Hepatocyte (in vitro differentiated cells): ENCODE results near the gene ARFGEF3. TPM values are rescaled to one million over a fixed set of nuclear protein-coding genes. Genes with fewer than 3 reads are reported as not detected.
"Not testable (repeated sequence)": the region's sequence is repeated elsewhere in the genome, so short reads cannot be mapped to it uniquely, and the experiment has no call there.

ENCODE experiments used
- DNase-seq: peaks from one replicate; pipeline ENCODE4 v3.0.0-alpha.2; 2016; ENCODE audit warnings: low spot score
- H2AFZ ChIP-seq: fragments of 200-600 bp; sonication (generic); 2 replicates; pipeline ENCODE4 v1.6.0; 2016; ENCODE audit warnings: antibody characterized with exemption, mild to moderate bottlenecking
- H3K27ac ChIP-seq: fragments of 200-600 bp; sonication (generic); 2 replicates; pipeline ENCODE4 v1.5.1; 2016; ENCODE audit warnings: mild to moderate bottlenecking
- H3K27me3 ChIP-seq: fragments of 200-600 bp; sonication (generic); 2 replicates; pipeline ENCODE4 v1.6.1; 2016
- H3K36me3 ChIP-seq: fragments of 200-600 bp; sonication (generic); replicated peaks from 2 replicates; pipeline ENCODE4 v1.5.1; 2016; ENCODE audit warnings: low read depth; ENCODE audit not compliant: insufficient read depth
- H3K4me1 ChIP-seq: fragments of 200-600 bp; sonication (generic); 2 replicates; pipeline ENCODE4 v1.5.1; 2016; ENCODE audit warnings: mild to moderate bottlenecking, moderate library complexity; ENCODE audit not compliant: insufficient read depth
- H3K4me2 ChIP-seq: fragments of 200-600 bp; sonication (generic); 2 replicates; pipeline ENCODE4 v1.6.0; 2016
- H3K4me3 ChIP-seq: fragments of 200-600 bp; sonication (generic); 2 replicates; pipeline ENCODE4 v1.5.1; 2016; ENCODE audit warnings: mild to moderate bottlenecking
- H3K79me2 ChIP-seq: fragments of 200-600 bp; sonication (generic); 2 replicates; pipeline ENCODE4 v1.6.0; 2017; ENCODE audit warnings: mild to moderate bottlenecking
- H3K9me2 ChIP-seq: fragments of 200-600 bp; sonication (generic); replicated peaks from 2 replicates; pipeline ENCODE4 v1.6.0; 2017; ENCODE audit warnings: mild to moderate bottlenecking; ENCODE audit not compliant: insufficient read depth
- H3K9me3 ChIP-seq: fragments of 200-600 bp; sonication (generic); 2 replicates; pipeline ENCODE4 v1.5.1; 2016; ENCODE audit warnings: low read depth, mild to moderate bottlenecking
- H4K20me1 ChIP-seq: fragments of 200-600 bp; sonication (generic); 2 replicates; pipeline ENCODE4 v1.6.0; 2016; ENCODE audit warnings: mild to moderate bottlenecking; ENCODE audit not compliant: insufficient read depth, poor library complexity, severe bottlenecking
- CTCF ChIP-seq: fragments of 200-600 bp; sonication (generic); IDR thresholded peaks from 2 replicates; pipeline ENCODE4 v1.5.1; 2016; ENCODE audit warnings: antibody characterized with exemption, mild to moderate bottlenecking; ENCODE audit not compliant: poor library complexity
- EZH2 ChIP-seq: fragments of 200-600 bp; sonication (generic); IDR thresholded peaks from 2 replicates; pipeline ENCODE4 v1.6.1; 2016; ENCODE audit warnings: antibody characterized with exemption, mild to moderate bottlenecking, borderline replicate concordance
- EZH2phosphoT487 ChIP-seq: fragments of 200-600 bp; sonication (generic); IDR thresholded peaks from one replicate; pipeline ENCODE4 v1.6.1; 2018; ENCODE audit warnings: antibody characterized with exemption, mild to moderate bottlenecking, low read depth, moderate library complexity; ENCODE audit not compliant: unreplicated experiment, severe bottlenecking
- WGBS: methylation state at CpG from one replicate; pipeline ENCODE4 v1.1.6; 2016; ENCODE audit warnings: low lambda C conversion rate; ENCODE audit errors: missing lambda C conversion rate; 5-methylcytosine and 5-hydroxymethylcytosine counted together
- polyA plus RNA-seq: library from polyadenylated mRNA; unstranded; fragments of >200 nt; fragmentation: Nextera tagmentation; extraction: Ambion mirVana; gene quantifications from 2 replicates; pipeline ENCODE4 v1.2.1, GENCODE V29; 2016
- total RNA-seq: library from RNA; depleted of rRNA; stranded (reverse); fragments of >200 nt; gene quantifications from 2 replicates; pipeline ENCODE4 v1.2.3, GENCODE V29; 2014

The ARFGEF3 gene
- total and polyA plus RNA-seq, 2 experiments from 2014 or later, result 0.83 to 3.9 TPM

GRCh38 chr6:138211048-138211581 is 49.4 kb downstream of the ARFGEF3 start:
- Histone ChIP-seq H3K9me2 (no peaks in the 10 kb centered on the region), H3K79me2 (no peaks in the 10 kb centered on the region), H3K4me1 (no peaks in the 10 kb centered on the region), H4K20me1 (no peaks in the 10 kb centered on the region), H3K9me3 (no peaks in the 10 kb centered on the region), H3K27me3 (no peaks in the 10 kb centered on the region), H3K27ac (no peak overlapping the region), H3K4me3 (no peak overlapping the region), H3K4me2 (no peak overlapping the region), H2AFZ (no peak overlapping the region), H3K36me3 (no peaks in the 10 kb centered on the region)
- no peak for DNase-seq
- 78% methylated on average over 2 of the region's 2 CpGs for WGBS
- no peak for TF ChIP-seq EZH2phosphoT487
- TF ChIP-seq CTCF, result no peak
- no peak for TF ChIP-seq EZH2

DNA sequence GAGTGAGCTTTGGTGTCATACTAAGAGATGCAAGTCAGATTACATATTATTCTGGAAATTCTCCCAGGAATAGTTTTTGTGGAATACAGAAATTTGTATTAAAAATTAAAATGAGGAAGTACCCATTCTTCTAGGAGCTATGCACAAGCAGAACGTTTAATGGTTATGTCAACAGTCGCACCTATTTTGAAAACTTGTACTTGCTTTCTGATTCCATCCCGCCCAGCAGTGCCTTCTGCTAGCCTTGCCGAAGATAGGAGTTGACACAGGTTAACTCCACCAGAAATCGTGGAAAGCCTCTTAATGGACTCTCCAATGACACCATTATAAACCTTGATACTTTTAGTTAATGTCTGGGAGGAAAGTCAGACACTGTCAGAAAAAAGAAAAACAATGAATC is 49.9 kb downstream of the ARFGEF3 start:
- no peaks in the 10 kb centered on the region for H3K36me3 ChIP-seq
- H2AFZ ChIP-seq, result no peak overlapping the region
- H3K4me1 ChIP-seq, result no peaks in the 10 kb centered on the region
- DNase-seq, result no peak
- H3K27ac ChIP-seq, result no peak overlapping the region
- no peaks in the 10 kb centered on the region for H3K27me3 ChIP-seq
- TF ChIP-seq EZH2phosphoT487, result no peak
- no peak for TF ChIP-seq EZH2
- TF ChIP-seq CTCF, result no peak
- no peak overlapping the region for H3K4me3 ChIP-seq
- no peaks in the 10 kb centered on the region for H3K9me3 ChIP-seq
- no peaks in the 10 kb centered on the region for H3K79me2 ChIP-seq
- H4K20me1 ChIP-seq, result no peaks in the 10 kb centered on the region
- no peaks in the 10 kb centered on the region for H3K9me2 ChIP-seq
- 82% methylated on average over 5 of the region's 5 CpGs for WGBS
- no peak overlapping the region for H3K4me2 ChIP-seq

- H3K9me3 ChIP-seq, H2AFZ ChIP-seq, H3K4me2 ChIP-seq, H3K4me3 ChIP-seq, H3K36me3 ChIP-seq, H3K27ac ChIP-seq, DNase-seq, H4K20me1 ChIP-seq, H3K79me2 ChIP-seq, H3K4me1 ChIP-seq, H3K27me3 ChIP-seq, H3K9me2 ChIP-seq: not testable (repeated sequence)
- WGBS, result 100% methylated on average over 2 of the region's 2 CpGs
Measured at GRCh38 chr6:138212530-138212929, 50.8 kb downstream of the ARFGEF3 start.

GRCh38 chr6:138215093-138215782 is 53.5 kb downstream of the ARFGEF3 start:
- Histone ChIP-seq H3K4me3 (no peak overlapping the region), H2AFZ (no peak overlapping the region), H4K20me1 (no peaks in the 10 kb centered on the region), H3K27me3 (no peaks in the 10 kb centered on the region), H3K79me2 (no peaks in the 10 kb centered on the region), H3K4me2 (no peak overlapping the region), H3K4me1 (no peaks in the 10 kb centered on the region), H3K9me2 (no peaks in the 10 kb centered on the region), H3K9me3 (no peaks in the 10 kb centered on the region), H3K36me3 (no peaks in the 10 kb centered on the region), H3K27ac (no peak overlapping the region)
- no peak for TF ChIP-seq EZH2
- TF ChIP-seq EZH2phosphoT487, result no peak
- no peak for TF ChIP-seq CTCF
- DNase-seq, result no peak
- 81% methylated on average over 7 of the region's 7 CpGs for WGBS
